ENCODE data around the gene COL6A2.

DNA sequence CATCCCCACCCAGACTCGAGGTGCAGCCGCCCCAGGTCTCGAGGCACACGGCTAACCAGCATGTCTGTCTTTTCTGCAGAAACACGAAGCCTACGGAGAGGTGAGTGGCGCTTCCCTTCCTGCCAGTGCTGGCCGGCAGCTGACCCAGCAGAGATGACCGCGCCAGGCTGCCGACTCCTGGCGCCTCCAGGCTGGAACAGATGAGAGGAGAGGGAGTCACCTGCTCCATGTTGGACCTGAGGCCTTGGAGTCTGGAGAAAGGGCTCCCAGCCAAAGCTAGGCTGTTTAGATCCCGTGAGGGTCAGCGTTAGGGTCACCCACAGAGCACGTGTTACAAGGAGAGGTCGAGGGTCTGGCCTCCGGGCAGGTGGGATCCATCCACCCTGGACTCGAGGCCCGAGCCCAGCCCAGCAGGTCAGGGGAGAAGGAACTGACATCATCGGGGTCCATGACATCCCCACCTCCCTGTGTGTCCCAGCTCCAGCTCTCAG is 14.9 kb downstream of the COL6A2 start:
- TF ChIP-seq, protein P1, sequence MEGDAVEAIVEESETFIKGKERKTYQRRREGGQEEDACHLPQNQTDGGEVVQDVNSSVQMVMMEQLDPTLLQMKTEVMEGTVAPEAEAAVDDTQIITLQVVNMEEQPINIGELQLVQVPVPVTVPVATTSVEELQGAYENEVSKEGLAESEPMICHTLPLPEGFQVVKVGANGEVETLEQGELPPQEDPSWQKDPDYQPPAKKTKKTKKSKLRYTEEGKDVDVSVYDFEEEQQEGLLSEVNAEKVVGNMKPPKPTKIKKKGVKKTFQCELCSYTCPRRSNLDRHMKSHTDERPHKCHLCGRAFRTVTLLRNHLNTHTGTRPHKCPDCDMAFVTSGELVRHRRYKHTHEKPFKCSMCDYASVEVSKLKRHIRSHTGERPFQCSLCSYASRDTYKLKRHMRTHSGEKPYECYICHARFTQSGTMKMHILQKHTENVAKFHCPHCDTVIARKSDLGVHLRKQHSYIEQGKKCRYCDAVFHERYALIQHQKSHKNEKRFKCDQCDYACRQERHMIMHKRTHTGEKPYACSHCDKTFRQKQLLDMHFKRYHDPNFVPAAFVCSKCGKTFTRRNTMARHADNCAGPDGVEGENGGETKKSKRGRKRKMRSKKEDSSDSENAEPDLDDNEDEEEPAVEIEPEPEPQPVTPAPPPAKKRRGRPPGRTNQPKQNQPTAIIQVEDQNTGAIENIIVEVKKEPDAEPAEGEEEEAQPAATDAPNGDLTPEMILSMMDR (IDR thresholded peaks at IDR 0.05): no peak
- TF ChIP-seq POLR2A (IDR thresholded peaks at IDR 0.05): no peak
- no peak for TF ChIP-seq POLR2AphosphoS5 (IDR thresholded peaks at IDR 0.05)
- TF ChIP-seq EP300 (IDR thresholded peaks at IDR 0.05): no peak
